DMS79 (cell line): ENCODE measurements around the gene TTC12.

Experiments used
- DNase-seq: peaks from one replicate; lab custom pipeline; 2025; lab: John Stamatoyannopoulos, UW

Gene TTC12

GRCh38 chr11:113314389-113315301 is at the start of gene TTC12:
TTC12 (plus strand) TSS chr11:113314583; CDS start chr11:113316258, 1,675 bp downstream.
- peak; percentile 67 for DNase-seq

GRCh38 chr11:113265362-113265761 is 49.0 kb upstream of the TTC12 start:
- DNase-seq: no peak

- no peak for DNase-seq
These were observed 46.9 kb upstream of the TTC12 start for GRCh38 chr11:113267493-113267892.

- DNase-seq: no peak
These were observed 45.3 kb upstream of the TTC12 start for GRCh38 chr11:113269096-113269495.

GRCh38 chr11:113269636-113270035 is 44.7 kb upstream of the TTC12 start:
- DNase-seq: no peak

- no peak for DNase-seq
These were observed 44.3 kb upstream of the TTC12 start for GRCh38 chr11:113270080-113270479.

GRCh38 chr11:113271551-113272245 is 42.7 kb upstream of the TTC12 start:
- DNase-seq: no peak

GRCh38 chr11:113272281-113272680 is 42.1 kb upstream of the TTC12 start:
- no peak for DNase-seq

- no peak for DNase-seq
These were observed 41.3 kb upstream of the TTC12 start for GRCh38 chr11:113272927-113273615.

- no peak for DNase-seq
These were observed 40.7 kb upstream of the TTC12 start for GRCh38 chr11:113273720-113274119.

GRCh38 chr11:113274713-113275582 is 39.4 kb upstream of the TTC12 start:
- DNase-seq: no peak

- no peak for DNase-seq
These were observed 38.8 kb upstream of the TTC12 start for GRCh38 chr11:113275602-113276001.

GRCh38 chr11:113276466-113276865 is 37.9 kb upstream of the TTC12 start:
- DNase-seq: no peak

- DNase-seq: no peak
These were observed 36.5 kb upstream of the TTC12 start for GRCh38 chr11:113277907-113278306.

GRCh38 chr11:113278481-113278880 is 35.9 kb upstream of the TTC12 start:
- no peak for DNase-seq

GRCh38 chr11:113278925-113279324 is 35.5 kb upstream of the TTC12 start:
- no peak for DNase-seq

- DNase-seq: no peak
These were observed 34.8 kb upstream of the TTC12 start for GRCh38 chr11:113279591-113279990.

GRCh38 chr11:113281052-113281725 is 33.2 kb upstream of the TTC12 start:
- DNase-seq: no peak

GRCh38 chr11:113282898-113283437 is 31.4 kb upstream of the TTC12 start:
- no peak for DNase-seq

- no peak for DNase-seq
These were observed 30.5 kb upstream of the TTC12 start for GRCh38 chr11:113283881-113284280.

- no peak for DNase-seq
These were observed 28.4 kb upstream of the TTC12 start for GRCh38 chr11:113286009-113286408.
